Activated CD4-positive, CD25-positive, alpha-beta regulatory T cell treated with anti-CD3 and anti-CD28 coated beads, Interleukin-2, amount 50 U/mL, for 24 hours (primary cell): ENCODE measurements around the gene TLR10.
"Not testable (repeated sequence)": the region's sequence is repeated elsewhere in the genome, so short reads cannot be mapped to it uniquely, and the experiment has no call there.

ENCODE experiments used
- ATAC-seq, 2 donors: fragments of 150-1000 bp; cut with Tn5 transposase; one replicate each; pipeline ENCODE4 v1.10.0; 2021; ENCODE audit warnings: mild to moderate bottlenecking in 1 of 2, moderate library complexity in 1 of 2

Gene TLR10, protein sequence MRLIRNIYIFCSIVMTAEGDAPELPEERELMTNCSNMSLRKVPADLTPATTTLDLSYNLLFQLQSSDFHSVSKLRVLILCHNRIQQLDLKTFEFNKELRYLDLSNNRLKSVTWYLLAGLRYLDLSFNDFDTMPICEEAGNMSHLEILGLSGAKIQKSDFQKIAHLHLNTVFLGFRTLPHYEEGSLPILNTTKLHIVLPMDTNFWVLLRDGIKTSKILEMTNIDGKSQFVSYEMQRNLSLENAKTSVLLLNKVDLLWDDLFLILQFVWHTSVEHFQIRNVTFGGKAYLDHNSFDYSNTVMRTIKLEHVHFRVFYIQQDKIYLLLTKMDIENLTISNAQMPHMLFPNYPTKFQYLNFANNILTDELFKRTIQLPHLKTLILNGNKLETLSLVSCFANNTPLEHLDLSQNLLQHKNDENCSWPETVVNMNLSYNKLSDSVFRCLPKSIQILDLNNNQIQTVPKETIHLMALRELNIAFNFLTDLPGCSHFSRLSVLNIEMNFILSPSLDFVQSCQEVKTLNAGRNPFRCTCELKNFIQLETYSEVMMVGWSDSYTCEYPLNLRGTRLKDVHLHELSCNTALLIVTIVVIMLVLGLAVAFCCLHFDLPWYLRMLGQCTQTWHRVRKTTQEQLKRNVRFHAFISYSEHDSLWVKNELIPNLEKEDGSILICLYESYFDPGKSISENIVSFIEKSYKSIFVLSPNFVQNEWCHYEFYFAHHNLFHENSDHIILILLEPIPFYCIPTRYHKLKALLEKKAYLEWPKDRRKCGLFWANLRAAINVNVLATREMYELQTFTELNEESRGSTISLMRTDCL

DNA sequence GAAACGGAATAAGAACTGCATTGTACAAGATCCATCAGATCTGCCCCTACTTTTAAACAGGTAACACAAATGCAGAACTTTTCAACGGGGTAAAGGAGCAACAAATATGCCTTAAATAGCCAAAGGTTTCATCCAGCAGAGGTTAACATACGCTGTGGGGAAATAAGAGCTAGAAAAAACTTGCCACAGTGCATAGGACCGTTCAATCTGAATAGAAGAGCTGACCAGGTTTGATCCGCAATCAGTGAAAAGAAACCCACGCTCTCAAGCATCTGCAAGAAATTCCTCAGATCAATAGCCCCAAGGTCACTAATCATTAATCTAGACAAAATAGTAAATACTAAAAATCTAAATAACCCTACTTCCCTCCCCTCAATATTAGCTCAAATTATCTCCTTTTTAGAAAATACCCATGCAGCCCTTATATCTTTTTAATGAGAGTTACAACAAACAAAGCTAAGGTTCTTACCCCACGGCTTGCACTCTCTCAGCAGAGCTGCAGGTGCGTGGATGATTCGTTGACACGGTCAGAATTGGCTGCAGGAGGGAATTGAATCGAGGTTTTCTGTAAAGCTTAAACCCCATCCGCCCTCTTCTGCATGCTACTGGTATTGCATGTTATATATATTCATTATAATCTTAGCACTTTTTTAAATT, at the start of gene TLR10:
Gene TLR10 (minus strand): TSS at position 539 of the 657 bp plus-strand sequence. CDS start 7,400 bp downstream, outside the sequence.
- peak; percentile 58 to 66 for ATAC-seq

DNA sequence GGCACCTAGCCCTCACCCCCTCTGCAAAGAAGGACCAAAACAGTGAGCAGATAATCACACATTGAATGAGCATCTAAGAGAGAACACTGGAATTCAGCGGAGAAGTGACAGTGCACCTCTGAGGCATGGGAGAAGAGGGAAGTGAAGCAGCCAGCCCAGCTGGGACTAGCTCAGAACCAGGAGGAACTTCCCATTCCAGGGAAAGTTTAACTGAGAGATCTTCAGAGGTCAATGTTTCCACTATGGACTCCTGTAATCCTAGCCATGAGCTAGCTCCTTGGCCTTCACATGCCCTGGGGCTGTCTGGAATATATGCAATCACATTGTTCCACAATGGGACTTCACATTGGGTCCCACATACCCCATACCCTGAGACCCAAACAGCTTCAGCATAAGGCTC, 49.4 kb upstream of the TLR10 start:
- ATAC-seq = no peak

DNA sequence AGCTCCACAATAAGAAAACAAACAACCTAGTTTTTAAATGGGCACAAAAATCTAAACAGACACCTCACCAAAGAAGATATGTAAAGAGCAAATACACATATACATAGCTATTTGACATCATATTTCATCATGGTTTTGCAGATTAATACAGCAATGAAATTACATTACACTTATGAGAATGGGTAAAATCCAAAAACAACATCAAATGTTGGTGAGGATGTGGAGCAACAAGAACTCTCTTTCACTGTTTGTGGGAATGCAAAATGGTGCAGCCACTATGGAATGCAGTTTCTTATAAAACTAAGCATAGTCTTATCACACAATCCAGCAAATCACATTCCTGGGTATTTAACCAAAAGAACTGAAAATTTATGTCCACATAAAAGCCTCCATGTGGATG, 48.9 kb upstream of the TLR10 start:
- ATAC-seq = no peak

DNA sequence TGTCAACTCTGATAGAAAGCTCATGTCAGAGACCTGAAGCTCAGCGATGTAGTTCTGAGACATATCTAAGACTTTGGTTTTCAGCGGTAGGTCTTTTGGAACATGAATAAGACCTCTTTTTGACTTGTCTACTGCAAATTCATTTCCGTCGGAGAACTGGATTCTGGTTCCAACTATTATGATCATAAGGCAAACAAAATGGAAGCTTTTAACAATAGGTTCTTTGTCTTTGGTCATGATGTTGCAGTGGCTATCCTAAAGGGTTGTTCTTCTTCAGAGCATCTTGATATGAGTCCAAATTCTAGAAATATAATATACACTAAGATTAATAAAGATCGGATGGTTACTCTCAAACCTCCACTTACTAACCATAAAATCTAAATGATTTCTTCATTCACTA, 46.4 kb upstream of the TLR10 start:
- no peak for ATAC-seq

DNA sequence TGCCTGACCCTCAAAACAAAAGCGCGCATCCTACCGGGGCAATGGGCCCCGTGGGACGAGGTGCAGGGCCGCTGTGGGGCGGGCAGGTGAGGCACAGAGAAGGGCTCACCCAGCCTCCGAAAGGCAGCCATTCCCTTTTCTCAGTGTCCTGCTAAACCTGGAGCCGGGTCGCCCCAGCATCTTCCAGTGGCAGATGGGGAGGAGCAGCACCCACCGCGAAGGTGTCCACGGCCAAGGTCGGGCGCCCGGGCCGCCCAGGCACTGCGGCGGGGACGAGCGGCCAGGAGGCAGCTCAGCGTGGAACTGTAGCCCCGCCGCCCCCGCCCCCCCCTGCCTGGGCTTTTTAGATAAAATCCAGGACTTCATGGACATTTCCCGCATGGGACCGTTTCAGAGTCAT, 41.0 kb upstream of the TLR10 start:
- no peak for ATAC-seq

DNA sequence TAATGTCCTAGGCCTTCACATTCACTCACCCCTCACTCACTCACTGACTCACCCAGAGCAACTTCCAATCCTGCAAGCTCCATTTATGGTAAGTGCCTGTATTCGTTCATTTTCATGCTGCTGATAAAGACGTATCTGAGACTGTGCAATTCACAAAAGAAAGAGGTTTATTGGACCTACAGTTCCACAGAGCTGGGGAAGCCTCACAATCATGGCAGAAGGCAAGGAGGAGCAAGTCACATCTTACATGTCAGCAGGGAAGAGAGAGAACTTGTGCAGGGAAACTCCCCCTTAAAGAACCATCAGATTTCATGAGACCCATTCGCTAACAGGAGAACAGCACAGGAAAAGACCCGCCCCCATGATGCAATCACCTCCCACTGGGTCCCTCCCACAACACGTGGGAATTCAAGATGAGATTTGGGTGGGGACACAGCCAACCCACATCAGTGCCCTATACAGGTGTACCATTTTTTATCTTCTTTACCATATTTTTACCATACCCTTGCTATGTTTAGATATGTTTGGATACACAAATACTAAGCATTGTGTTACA, 40.0 kb upstream of the TLR10 start:
- ATAC-seq = no peak

DNA sequence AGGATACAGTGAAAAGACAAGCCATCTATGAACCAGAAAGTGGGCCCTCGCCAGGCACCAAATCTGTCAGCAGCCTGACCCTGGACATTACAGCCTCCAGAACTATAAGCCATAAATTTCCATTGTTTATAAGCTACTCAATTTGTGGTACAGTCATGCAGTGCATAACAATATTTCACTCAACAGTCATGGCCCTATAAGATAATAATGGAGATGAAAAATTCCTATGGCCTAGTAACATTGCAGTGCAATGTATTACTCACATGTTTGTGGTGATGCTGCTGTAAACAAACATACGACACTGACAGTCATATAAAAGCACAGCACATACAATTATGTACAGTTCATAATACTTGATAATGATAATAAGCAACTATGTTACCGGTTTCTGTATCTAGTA, 38.9 kb upstream of the TLR10 start:
- no peak for ATAC-seq

DNA sequence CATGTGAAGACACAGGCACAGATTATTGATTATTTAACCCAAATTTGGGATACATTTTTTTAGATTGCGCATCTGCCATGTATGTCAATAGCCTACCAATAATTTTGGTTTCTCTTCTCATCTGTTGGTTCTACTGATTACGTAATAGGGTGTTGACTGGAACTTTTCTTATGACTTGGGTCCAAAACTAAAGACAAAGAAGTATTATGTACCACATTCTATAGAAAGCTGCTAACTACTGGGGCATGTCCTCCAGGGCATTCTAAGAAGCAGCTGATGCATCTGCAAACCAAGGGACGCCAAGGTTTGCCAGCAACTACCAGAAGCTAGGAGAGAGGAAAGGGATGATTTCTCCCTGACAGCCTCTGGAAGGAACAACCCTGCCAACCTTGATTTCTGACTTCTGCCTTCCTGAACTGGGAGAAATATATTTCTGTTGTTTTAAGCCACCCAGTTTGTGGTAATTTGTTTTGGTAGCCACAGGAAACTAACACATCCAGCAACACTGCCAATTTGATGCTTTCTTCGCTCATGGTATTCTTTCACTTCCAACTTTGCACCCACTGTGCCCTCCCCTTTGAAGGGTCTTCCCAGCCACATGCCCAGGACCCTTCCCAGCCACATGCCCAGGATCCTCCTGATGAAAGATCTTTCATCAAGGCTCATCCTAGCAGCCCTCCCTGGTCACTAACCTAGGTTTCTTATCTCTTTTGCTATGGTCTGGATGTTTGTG, 37.7 kb upstream of the TLR10 start:
- no peak for ATAC-seq

DNA sequence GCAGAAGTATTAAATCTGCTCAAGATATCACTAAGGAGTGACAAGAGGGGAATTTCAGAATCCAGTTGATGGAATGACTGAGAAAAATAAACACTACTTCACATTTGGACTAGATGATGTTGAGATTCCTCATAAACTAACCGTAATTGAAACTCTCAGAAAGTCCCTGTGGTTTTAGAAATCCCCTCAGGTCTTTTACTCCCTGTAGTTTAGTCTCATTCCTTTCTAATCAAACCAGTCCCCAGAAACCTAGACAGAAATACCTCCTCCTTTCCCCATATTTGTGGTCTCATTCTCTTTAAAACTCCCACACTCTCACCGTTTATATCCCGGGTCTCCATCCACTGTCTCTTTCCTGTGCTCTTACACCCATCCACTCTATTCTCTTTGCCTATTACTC, 36.8 kb upstream of the TLR10 start:
- peak in 1 of 2 donors; percentile 58 for ATAC-seq

DNA sequence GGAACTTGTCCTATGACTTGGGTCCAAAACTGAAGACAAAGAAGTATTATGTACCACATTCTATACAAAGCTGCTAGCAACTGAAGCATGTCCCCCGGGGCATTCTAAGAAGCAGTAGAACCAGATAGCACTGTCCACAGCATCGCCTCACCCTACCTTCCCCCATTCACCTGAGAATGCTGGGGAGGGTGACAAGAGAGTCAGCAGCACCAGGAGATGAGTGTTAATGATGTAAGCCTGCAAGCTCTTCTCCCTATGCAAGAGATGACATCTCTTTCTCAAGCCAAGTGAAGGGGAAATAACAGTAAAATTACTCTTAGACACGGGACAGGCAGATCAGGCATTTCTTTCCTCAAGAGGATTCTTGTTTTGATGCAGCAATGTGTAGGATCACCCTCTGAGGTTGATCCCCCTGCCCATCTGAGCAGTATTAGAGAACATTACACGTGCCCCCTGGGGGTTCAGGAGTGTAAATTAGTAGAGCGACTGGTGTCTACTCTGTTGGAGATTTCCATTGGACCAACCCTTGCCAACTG, 35.7 kb upstream of the TLR10 start:
- ATAC-seq = peak in 1 of 2 donors; percentile 28

DNA sequence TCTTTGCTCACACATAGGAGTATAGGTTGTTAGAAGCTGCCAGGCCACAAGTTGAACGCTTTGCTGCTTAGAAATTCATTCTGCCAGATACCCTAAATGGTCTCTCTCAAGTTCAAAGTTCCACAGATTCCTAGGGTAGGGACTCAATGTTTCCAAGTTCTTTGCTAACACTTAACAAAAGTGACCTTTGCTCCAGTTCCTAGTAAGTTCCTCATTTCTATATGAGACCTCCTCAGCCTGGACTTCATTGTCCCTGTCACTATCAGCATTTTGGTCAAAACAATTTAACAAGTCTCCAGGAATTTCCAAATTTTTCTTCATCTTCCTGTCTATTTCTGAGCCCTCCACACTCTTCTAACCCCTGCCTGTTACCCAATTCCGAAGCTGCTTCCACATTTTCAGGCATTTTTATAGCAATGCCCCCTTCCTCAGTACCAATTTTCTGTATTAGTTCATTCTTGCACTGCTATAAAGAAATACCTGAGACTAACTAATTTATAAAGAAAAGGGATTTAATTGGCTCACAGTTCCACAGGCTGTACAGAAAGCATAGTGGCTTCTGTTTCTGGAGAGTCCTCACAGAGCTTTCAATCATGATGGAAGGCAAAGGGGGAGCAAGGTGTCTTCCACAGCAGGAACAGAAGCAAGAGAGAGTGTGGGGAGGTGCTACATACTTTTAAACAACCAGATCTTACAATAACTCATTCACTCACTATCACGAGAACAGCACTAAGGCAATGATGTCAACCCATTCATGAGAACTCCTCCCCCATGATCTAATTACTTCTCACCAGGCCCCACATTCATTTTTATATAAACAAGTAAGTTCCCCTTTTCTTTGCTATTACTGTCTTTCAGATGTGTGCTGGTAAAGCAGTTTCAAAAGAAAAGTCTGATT, 33.3 kb upstream of the TLR10 start:
- ATAC-seq = peak in 1 of 2 donors; percentile 30

DNA sequence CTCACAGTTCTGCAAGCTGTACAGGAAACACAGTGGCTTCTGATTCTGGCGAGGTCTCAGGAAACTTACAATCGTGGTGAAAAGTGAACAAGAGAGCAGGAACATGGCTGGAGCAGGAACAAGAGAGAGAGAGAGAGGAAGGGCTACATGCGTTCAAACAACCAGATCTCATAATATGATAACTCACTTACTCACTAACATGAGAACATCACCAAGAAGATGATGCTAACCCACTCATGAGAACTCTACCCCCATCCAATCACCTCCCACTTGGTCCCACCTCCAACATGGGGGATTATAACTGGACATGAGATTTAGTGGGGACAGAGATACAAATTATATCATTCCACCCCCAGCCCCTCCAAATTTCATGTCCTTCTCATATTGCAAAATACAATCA, 31.6 kb upstream of the TLR10 start:
- ATAC-seq = no peak

DNA sequence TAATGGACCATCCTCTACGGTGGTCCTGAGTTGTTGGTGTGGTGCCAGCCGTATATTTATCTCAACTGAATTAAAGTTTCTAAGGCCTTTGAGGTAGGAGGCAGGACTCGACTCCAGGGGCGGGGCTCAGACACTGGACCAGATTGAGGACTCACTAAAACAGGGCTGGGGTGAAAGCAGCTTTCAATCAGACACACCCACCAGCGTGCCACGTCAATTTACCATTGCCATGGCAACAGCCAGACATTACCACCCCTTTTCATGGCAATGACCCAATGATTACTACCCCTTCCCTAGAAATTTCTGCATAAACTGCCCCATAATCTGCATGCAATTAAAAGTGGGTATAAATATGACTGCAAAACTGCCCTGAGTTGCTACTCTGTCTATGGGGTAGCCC, 28.5 kb upstream of the TLR10 start:
- no peak for ATAC-seq

DNA sequence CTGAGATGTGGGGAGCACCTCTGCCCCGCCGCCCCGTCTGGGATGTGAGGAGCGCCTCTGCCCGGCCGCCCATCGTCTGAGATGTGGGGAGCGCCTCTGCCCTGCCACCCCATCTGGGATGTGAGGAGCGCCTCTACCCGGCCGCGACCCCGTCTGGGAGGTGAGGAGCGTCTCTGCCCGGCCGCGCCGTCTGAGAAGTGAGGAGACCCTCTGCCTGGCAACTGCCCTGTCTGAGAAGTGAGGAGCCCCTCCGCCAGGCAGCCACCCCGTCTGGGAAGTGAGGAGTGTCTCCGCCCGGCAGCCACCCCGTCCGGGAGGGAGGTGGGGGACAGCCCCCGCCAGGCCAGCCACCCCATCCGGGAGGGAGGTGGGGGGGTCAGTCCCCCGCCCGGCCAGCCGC, 24.7 kb upstream of the TLR10 start:
- not testable (repeated sequence) for ATAC-seq

DNA sequence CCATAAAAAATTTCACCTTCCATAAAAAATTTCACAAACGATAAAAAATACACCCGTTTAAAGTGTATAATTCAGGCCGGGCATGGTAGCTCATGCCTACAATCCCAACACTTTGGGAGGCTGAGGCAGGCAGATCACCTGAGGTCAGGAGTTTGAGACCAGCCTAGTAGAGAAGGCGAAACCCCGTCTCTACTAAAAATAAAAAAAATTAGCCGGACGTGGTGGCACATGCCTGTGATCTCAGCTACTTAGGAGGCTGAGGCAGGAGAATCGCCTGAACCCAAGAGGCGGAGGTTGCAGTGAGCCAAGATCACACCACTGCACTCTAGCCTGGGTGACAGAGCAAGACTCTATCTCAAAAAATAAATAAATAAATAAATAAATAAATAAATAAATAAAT, 23.5 kb upstream of the TLR10 start:
- ATAC-seq = not testable (repeated sequence)

DNA sequence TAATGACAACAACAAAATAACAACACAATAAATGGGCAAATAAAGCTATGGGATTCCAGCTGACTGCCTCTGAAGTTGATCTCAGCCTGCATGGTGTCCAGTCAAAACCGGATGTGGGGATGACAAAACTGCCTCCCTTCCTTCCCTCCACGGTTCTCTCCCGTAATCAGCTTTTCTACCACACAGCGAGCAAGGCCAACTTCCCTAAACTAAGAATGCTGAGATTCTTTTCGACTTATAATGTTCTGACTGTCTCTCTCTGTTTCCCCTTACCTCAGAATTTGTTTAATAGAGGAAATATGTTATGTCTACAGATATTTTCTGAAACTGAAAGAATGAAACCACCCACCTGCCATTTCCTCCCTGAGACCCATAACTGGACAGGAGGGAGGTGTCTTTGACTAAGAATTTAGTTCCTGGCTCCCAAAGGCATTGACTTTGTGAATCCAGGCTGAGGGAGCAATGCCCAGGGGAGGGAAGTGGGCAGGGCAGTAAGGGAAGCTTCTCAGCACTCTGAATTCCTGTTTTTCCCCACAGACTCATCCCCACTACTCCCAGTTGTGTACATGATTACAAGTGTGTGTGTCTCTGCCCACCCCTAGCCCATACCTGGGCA, 22.8 kb upstream of the TLR10 start:
- ATAC-seq = peak in 1 of 2 donors; percentile 12

DNA sequence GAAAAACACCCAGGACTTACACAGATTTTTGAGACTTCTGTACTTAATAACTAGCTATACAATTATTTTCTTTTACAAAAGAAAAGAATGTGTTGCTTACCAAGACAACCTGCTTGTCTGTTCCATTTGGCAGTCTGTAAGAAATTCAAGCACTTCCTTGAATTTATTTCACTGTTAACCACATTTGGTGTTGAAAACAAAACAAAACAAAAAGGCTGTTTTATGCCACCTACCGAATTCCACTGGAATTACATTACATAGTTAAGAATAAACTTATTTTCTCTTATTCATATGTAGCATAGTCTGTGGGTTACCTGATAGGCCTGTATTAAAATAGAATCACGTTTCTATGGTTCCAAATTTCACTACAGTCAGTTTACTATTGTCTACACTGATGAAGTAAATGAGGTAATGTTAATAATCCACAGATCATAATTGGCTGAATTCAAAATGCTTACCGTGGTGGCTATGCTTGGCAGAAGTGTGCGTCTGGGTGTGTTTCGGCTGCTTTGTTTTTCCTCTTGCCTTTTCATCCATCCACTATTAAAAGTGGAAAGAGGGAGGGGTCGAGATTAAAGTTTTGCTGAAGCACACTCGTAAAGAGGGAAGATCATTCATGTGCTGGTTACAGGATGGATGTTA, 22.0 kb upstream of the TLR10 start, which contains the start of gene TLR1:
Gene TLR1 (minus strand): TSS at position 138 of the 642 bp plus-strand sequence. CDS start 5,960 bp downstream, outside the sequence.
- peak; percentile 77 to 83 for ATAC-seq

DNA sequence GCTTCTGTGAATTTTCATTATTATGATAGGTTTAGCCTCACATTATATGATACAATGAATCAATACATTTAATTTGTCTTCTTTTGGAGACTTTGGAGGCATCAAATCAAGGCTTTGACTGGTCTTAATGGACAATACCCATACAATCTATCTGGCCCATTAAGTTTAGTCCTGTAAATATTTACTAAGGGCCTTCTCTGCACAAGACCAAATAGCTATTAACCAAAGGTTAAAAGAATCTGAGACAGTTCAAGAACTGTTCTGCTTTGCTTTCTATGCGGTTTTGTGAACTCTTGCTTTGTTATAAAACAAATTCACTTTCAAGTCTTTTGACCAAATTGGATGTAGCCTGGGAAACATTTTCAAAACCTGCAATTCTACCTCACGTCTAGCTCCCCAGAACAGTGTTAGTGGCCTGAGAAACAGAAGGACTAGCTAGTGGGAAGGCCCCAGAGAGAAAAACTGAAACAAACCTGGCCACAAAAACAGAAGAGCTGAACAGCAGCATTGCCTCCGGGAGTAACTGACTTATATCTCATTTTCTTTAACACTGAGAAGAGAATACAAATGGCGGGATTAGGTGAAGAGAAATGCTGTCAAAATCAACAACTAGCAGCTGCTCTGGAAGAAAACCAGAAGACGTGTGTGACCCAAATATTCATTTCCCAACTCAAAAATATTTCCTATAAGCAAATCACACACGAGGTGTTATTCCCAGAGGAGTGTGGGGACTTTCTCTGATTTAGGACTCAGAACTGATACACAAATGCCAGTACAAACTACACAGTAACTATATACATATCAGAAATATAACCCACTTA, 21.3 kb upstream of the TLR10 start:
- ATAC-seq = peak; percentile 78 to 85
